Ishikawa (cell line): ENCODE results near the gene CXXC4.

ENCODE experiments used
- CEBPB ChIP-seq: IDR thresholded peaks from 2 replicates; pipeline ENCODE4 v1.6.1; 2012
- CREB1 ChIP-seq: IDR thresholded peaks from 2 replicates; pipeline ENCODE4 v1.6.1; 2012; ENCODE audit warnings: low read depth
- EGR1 ChIP-seq: IDR thresholded peaks from 2 replicates; pipeline ENCODE4 v1.6.1; 2012
- EP300 ChIP-seq: IDR thresholded peaks from 2 replicates; pipeline ENCODE4 v1.6.1; 2012; ENCODE audit warnings: borderline replicate concordance
- FOXM1 ChIP-seq: IDR thresholded peaks from 2 replicates; pipeline ENCODE4 v1.6.1; 2012; ENCODE audit warnings: low read depth, borderline replicate concordance
- NFIC ChIP-seq: IDR thresholded peaks from 2 replicates; pipeline ENCODE4 v1.6.1; 2012
- RAD21 ChIP-seq: IDR thresholded peaks from 2 replicates; pipeline ENCODE4 v1.6.1; 2012; ENCODE audit warnings: low read depth
- TAF1 ChIP-seq: IDR thresholded peaks from 2 replicates; pipeline ENCODE4 v1.6.1; 2012; ENCODE audit warnings: low read depth, mild to moderate bottlenecking
- TCF12 ChIP-seq: IDR thresholded peaks from 2 replicates; pipeline ENCODE4 v1.6.1; 2012; ENCODE audit warnings: low read depth
- TEAD4 ChIP-seq: IDR thresholded peaks from 2 replicates; pipeline ENCODE4 v1.6.1; 2012
- YY1 ChIP-seq: IDR thresholded peaks from 2 replicates; pipeline ENCODE4 v1.6.1; 2012; ENCODE audit warnings: low read depth
- ZBTB7A ChIP-seq: IDR thresholded peaks from 2 replicates; pipeline ENCODE4 v1.6.1; 2012; ENCODE audit warnings: low read depth
- TF ChIP-seq, protein P1 (sequence below): IDR thresholded peaks from 2 replicates; pipeline ENCODE4 v1.6.1; 2012
- TF ChIP-seq, protein P2 (sequence below): IDR thresholded peaks from 2 replicates; pipeline ENCODE4 v1.6.1; 2012; ENCODE audit warnings: low read depth, mild to moderate bottlenecking
- TF ChIP-seq, protein P3 (sequence below): IDR thresholded peaks from 2 replicates; pipeline ENCODE4 v1.6.1; 2012

CXXC4 gene

GRCh38 chr4:104507112-104507511 is 12.4 kb upstream of the CXXC4 start:
- TF ChIP-seq YY1, result no peak
- TF ChIP-seq, protein P1, sequence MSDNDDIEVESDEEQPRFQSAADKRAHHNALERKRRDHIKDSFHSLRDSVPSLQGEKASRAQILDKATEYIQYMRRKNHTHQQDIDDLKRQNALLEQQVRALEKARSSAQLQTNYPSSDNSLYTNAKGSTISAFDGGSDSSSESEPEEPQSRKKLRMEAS, result no peak
- no peak for TF ChIP-seq TEAD4
- no peak for TF ChIP-seq NFIC
- no peak for TF ChIP-seq CEBPB
- TF ChIP-seq, protein P2, sequence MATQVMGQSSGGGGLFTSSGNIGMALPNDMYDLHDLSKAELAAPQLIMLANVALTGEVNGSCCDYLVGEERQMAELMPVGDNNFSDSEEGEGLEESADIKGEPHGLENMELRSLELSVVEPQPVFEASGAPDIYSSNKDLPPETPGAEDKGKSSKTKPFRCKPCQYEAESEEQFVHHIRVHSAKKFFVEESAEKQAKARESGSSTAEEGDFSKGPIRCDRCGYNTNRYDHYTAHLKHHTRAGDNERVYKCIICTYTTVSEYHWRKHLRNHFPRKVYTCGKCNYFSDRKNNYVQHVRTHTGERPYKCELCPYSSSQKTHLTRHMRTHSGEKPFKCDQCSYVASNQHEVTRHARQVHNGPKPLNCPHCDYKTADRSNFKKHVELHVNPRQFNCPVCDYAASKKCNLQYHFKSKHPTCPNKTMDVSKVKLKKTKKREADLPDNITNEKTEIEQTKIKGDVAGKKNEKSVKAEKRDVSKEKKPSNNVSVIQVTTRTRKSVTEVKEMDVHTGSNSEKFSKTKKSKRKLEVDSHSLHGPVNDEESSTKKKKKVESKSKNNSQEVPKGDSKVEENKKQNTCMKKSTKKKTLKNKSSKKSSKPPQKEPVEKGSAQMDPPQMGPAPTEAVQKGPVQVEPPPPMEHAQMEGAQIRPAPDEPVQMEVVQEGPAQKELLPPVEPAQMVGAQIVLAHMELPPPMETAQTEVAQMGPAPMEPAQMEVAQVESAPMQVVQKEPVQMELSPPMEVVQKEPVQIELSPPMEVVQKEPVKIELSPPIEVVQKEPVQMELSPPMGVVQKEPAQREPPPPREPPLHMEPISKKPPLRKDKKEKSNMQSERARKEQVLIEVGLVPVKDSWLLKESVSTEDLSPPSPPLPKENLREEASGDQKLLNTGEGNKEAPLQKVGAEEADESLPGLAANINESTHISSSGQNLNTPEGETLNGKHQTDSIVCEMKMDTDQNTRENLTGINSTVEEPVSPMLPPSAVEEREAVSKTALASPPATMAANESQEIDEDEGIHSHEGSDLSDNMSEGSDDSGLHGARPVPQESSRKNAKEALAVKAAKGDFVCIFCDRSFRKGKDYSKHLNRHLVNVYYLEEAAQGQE, result no peak
- TF ChIP-seq ZBTB7A, result no peak
- TF ChIP-seq EGR1, result no peak
- no peak for TF ChIP-seq EP300
- TF ChIP-seq, protein P3, sequence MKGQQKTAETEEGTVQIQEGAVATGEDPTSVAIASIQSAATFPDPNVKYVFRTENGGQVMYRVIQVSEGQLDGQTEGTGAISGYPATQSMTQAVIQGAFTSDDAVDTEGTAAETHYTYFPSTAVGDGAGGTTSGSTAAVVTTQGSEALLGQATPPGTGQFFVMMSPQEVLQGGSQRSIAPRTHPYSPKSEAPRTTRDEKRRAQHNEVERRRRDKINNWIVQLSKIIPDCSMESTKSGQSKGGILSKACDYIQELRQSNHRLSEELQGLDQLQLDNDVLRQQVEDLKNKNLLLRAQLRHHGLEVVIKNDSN, result no peak
- no peak for TF ChIP-seq RAD21
- TF ChIP-seq TAF1, result no peak
- TF ChIP-seq FOXM1, result no peak
- no peak for TF ChIP-seq CREB1
- TF ChIP-seq TCF12, result no peak

GRCh38 chr4:104504536-104504935 is 9.8 kb upstream of the CXXC4 start:
- TF ChIP-seq FOXM1 (no peak), TEAD4 (no peak), RAD21 (no peak)

DNA sequence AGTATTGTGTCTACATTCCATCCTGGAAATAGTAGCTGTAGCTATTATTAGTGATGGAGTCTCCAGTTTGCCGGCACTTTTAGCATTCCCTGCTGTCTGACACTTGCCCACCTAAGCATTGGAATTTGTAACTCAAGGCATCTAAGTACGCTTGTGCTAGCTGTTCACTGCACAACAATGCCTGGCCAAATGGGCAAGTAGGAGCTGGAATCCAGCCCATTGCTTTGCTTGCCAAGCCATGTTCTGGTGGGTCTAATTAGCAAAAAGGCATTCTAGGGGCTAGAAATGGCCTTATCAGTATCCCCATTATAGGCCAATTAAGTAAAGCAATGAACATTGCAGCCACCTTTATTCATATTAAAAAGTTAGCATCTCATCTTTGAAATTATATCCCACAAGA is 7.8 kb upstream of the CXXC4 start:
- TF ChIP-seq, protein P1, result no peak
- TF ChIP-seq TEAD4 (no peak), RAD21 (no peak), CEBPB (no peak), EP300 (no peak), NFIC (no peak), TAF1 (no peak)
- TF ChIP-seq, protein P3, result no peak

DNA sequence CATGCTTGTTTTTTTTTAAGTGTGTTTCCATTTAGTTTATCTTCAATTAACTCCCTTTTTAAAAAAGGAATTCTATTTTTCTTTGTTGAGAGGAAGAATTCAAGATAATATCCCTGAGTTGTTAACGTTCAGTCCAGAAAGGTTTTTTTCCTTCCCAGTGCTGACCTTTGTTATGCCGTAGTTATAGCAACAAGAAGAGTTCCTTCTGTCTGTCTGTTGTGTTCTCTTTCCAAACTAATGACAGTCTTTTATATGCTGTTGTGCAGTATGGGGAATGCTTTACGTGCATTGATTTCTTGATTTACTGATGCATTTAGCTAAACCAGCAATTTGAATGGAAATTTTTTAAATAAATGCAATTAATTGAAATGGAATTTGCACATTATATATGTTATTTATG is 6.6 kb upstream of the CXXC4 start:
- TF ChIP-seq, protein P2, result no peak
- TF ChIP-seq EGR1, result no peak
- TF ChIP-seq ZBTB7A, result no peak
- TF ChIP-seq TEAD4, result no peak
- TF ChIP-seq EP300, result no peak
- no peak for TF ChIP-seq CREB1
- TF ChIP-seq, protein P1, result no peak
- no peak for TF ChIP-seq RAD21
- no peak for TF ChIP-seq TCF12
- TF ChIP-seq YY1, result no peak
- no peak for TF ChIP-seq NFIC
- TF ChIP-seq TAF1, result no peak
- TF ChIP-seq FOXM1, result no peak
- TF ChIP-seq, protein P3, result no peak
- no peak for TF ChIP-seq CEBPB

- TF ChIP-seq, protein P1, result no peak
- no peak for TF ChIP-seq FOXM1
These were observed 5.7 kb upstream of the CXXC4 start for GRCh38 chr4:104500442-104500841.

DNA sequence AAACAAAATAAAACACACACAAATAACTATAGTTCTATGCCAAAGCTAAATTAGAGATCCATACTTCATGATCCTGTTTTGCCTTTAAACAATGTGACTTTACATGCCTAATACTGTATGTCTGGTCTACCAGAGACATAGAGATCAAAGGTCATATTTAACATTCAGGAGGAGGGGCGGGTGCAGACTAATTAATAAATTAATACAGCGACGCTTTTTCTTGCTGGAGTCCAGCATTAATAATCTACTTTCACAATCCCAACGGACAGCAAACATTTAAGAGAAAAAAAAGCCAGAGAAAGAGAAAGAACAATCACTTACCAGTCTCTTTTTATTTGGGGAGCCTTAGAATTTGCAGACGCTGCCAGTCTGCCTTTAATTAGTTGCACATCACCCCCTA is 509 bp downstream of the CXXC4 start:
- no peak for TF ChIP-seq CEBPB
- TF ChIP-seq TCF12, result no peak
- no peak for TF ChIP-seq EP300
- TF ChIP-seq RAD21, result no peak
- TF ChIP-seq YY1, result no peak
- TF ChIP-seq TAF1, result no peak
- TF ChIP-seq, protein P1, result no peak
- TF ChIP-seq FOXM1, result no peak
- TF ChIP-seq, protein P2, result no peak
- TF ChIP-seq, protein P3, result no peak
- no peak for TF ChIP-seq ZBTB7A
- TF ChIP-seq TEAD4, result no peak
- TF ChIP-seq EGR1, result no peak
- no peak for TF ChIP-seq NFIC
- no peak for TF ChIP-seq CREB1
